Subcutaneous adipose tissue (tissue), 4 donors: ENCODE measurements around the gene RCN1. TPM values are rescaled to one million over a fixed set of nuclear protein-coding genes. Genes with fewer than 3 reads are reported as not detected.

ENCODE experiments used
- total RNA-seq, 4 donors: library from RNA; depleted of rRNA; stranded (reverse); fragments of >200 nt; gene quantifications; one replicate each; pipeline ENCODE4 v1.1.0, GENCODE V29; 2016
- TF ChIP-seq, protein P1 (sequence below): fragments of 450-650 bp; IDR thresholded peaks from one replicate; pipeline ENCODE4 v1.5.1; 2016; ENCODE audit warnings: low read depth, mild to moderate bottlenecking, control low read depth, antibody characterized with exemption, moderate library complexity

Gene RCN1
- total RNA-seq = 10 to 100 TPM; 55.8 to 81.8 (median 64.9) TPM

DNA sequence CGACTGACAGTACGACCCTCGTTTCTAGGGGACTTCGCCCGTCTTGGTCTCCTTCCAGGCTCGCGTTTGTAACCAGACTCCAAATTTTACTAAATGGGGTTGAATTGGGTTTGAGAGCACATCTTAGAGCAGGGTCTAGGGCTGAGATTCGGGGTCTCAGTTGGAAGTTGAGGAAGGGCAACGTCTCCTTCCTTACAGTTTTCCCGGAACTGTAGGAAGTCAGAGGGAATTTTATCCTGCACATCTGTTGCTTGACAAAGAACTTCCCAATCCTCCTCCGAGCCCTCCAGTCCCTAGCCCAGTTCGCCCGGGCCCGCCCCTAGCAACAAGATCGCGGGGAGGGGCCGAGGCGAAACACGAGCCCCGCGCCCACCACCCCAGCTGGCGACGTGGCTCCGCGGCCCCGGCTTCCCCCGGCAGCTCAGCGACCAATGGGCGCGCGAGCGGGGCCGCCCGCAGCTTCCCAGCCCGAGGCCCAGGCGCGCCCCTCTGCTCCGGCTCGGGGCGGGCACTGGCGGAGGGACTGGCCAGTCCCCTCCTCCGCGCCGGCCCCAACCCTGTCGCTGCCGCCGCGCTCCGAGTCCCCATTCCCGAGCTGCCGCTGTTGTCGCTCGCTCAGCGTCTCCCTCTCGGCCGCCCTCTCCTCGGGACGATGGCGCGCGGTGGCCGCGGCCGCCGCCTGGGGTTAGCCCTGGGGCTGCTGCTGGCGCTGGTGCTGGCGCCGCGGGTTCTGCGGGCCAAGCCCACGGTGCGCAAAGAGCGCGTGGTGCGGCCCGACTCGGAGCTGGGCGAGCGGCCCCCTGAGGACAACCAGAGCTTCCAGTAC, at the start of gene RCN1:
RCN1 (plus strand) TSS at position 530 of the 826 bp plus-strand sequence; CDS start at position 653, 123 bp downstream.
- TF ChIP-seq, protein P1, sequence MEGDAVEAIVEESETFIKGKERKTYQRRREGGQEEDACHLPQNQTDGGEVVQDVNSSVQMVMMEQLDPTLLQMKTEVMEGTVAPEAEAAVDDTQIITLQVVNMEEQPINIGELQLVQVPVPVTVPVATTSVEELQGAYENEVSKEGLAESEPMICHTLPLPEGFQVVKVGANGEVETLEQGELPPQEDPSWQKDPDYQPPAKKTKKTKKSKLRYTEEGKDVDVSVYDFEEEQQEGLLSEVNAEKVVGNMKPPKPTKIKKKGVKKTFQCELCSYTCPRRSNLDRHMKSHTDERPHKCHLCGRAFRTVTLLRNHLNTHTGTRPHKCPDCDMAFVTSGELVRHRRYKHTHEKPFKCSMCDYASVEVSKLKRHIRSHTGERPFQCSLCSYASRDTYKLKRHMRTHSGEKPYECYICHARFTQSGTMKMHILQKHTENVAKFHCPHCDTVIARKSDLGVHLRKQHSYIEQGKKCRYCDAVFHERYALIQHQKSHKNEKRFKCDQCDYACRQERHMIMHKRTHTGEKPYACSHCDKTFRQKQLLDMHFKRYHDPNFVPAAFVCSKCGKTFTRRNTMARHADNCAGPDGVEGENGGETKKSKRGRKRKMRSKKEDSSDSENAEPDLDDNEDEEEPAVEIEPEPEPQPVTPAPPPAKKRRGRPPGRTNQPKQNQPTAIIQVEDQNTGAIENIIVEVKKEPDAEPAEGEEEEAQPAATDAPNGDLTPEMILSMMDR = no peak

DNA sequence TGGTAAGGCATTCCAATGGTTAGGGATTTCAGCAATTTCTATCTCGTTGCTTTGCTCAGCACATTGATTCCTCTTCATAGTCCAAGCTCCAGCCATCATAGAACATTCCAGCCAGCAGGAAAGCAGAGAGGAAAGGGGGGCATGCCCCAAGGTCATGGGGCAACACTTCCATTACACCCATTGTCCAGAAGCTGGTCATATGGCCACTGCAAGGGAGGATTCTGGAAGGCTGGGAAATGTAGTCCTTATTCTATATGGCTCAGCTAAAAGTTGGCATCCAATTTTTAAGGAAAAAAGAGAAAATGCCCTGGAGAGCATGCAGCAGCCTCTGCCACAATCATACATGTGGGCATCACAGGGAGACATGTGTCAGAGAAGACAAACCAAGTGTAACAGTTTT, 47.1 kb upstream of the RCN1 start:
- TF ChIP-seq, protein P1 = no peak

DNA sequence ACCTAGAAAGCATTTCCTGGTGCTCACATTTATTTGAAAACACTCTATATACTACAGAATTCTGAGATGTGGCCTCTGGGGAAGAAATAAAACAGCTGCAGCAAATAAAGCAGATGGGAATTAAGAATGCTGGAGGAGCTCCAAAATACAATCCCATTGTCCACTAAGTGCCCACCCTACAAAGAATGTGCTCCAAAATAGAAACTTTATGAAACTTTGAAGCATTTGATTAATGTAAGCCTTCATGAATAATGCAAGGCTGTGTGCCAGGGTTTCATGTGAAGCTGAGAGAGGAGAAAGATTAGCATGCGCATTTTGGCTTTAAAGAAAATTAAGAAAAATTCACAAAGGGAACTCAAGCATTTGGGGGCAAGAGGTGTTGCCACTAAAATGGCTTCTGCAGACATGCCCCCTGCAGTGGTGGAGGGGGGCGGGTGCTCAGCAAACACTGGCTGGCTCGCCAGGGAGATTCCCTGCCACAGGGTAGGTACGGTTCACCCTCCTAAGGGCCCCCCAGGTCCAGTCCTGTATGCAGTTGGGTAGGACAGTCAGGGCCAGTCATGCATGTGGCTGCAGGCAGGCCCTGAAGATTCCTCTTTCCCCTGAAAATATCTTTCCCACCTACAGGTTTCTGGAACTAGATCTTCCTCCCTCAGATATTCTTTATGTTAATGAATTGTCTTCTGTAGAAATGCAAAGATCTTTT, 46.6 kb upstream of the RCN1 start:
- TF ChIP-seq, protein P1 = no peak

DNA sequence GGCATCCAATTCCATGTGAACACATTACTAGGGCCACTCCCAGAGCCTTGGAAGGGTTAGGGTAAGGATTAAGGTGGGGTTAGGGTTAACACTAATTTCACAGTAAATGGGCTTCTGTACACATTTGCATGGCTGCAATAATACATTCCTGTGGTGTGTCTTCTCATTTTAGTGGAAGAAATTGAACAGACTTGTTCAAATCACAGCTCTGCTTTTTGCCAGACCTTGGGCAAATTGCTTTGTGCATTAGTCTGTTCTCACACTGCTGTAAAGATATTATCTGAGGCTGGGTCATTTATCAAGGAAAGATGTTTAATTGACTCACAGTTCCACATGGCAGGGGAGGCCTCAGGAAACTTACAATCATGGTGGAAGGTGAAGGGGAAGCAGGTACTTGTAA, 45.4 kb upstream of the RCN1 start:
- TF ChIP-seq, protein P1 = no peak

DNA sequence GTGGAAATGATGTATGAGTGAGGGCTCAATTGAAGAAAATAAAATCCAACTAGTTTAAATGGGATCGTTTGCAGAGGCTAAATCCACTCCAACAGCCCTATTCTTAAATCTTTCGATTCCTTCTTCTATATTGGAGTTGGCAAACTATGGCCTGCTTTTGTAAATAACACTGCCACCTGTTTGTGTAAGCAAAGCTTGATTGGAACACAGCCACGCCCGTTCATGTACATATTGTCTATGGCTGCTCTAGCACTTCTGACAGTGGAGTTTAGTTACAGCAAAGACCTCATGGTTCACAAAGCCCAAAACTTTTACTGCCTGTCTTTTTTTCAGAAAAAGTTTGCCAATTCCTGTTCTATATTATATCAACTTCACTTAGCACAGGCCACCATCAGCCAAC, 40.6 kb upstream of the RCN1 start:
- TF ChIP-seq, protein P1 = no peak

DNA sequence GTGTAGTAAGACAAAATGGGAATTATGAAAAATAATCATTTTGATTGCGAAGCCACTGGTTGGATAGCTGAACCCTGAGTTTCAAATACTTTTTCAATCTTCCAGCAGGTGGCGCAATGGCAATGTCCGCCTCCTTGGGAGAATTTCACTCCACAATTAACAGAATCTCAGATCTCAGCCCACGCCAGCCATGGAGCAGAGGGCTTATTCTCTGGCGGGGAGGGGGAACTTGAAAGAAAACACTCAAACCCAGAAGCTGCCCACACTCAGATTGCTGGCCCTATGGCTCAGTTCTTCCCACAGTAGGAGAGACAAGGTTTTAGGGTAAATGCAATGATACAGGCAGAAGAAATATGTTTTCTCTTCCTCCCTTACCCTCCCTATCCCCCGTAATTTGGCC, 38.7 kb upstream of the RCN1 start:
- TF ChIP-seq, protein P1 = no peak

DNA sequence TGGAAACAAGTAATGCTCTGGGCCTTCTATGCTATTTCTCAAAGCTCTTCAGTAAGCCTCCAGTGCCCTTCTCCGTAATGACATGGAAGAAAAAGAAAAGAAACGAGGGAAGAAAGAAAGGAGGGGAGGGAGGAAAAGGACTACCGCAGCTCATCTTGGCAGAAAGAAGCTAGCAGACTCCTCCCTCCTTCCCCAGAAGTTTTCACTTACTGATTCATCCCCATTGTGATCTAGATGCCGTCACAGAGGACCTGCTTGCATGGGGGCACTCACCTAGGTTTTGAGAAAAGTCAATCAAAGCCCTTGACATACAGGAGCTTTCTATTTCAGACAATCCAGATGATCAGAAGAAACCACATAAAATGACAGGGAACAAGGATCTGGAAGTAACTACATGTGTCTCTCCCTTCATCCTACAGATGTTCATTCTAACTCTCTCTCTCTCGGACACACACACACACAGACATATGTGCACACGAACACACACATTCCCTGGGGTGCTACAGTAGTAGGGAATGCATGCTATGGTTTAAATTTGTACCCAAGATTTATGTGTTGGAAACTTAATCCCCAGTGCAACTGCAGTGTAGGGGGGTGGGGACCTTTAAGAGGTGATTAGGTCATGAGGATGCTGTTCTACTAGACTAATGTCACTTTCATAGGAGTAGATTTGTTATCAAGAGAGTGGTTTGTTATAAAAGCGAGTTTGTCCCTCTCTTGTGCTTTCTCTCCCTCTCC, 37.6 kb upstream of the RCN1 start:
- TF ChIP-seq, protein P1 = no peak
